GM23338 (cell line): ENCODE data around the gene CNTNAP2. TPM values are rescaled to one million over a fixed set of nuclear protein-coding genes. Genes with fewer than 3 reads are reported as not detected.

Experiments used
- ATAC-seq: fragments of 200-7000 bp; cut with Tn5 transposase; 3 replicates; pipeline ENCODE4 v1.9.1; 2020
- DNase-seq: peaks from one replicate; pipeline ENCODE4 v3.0.0-alpha.2; 2015; ENCODE audit warnings: low spot score
- H2AFZ ChIP-seq: fragments of 200-600 bp; sonication (generic); 2 replicates; pipeline ENCODE4 v1.8.0; 2016; ENCODE audit warnings: antibody characterized with exemption, mild to moderate bottlenecking, moderate library complexity
- H3F3A ChIP-seq: fragments of 200-600 bp; sonication (generic); replicated peaks from 2 replicates; pipeline ENCODE4 v1.8.0; 2017; ENCODE audit warnings: antibody characterized with exemption, mixed run types, low read depth
- H3K27ac ChIP-seq: fragments of 200-600 bp; sonication (generic); 2 replicates; pipeline ENCODE4 v1.6.1; 2016; ENCODE audit warnings: low read depth
- H3K27me3 ChIP-seq: fragments of 200-600 bp; sonication (generic); 2 replicates; pipeline ENCODE4 v1.8.0; 2016; ENCODE audit warnings: mild to moderate bottlenecking, mixed run types, moderate library complexity; ENCODE audit not compliant: insufficient read depth
- H3K36me3 ChIP-seq: fragments of 200-600 bp; sonication (generic); 2 replicates; pipeline ENCODE4 v1.8.0; 2016; ENCODE audit warnings: mild to moderate bottlenecking; ENCODE audit not compliant: insufficient read depth
- H3K4me1 ChIP-seq: fragments of 200-600 bp; sonication (generic); 2 replicates; pipeline ENCODE4 v1.8.0; 2016; ENCODE audit warnings: mild to moderate bottlenecking, moderate library complexity; ENCODE audit not compliant: insufficient read depth
- H3K4me2 ChIP-seq: fragments of 200-600 bp; sonication (generic); 2 replicates; pipeline ENCODE4 v1.7.1; 2017; ENCODE audit warnings: mixed run types
- H3K4me3 ChIP-seq: fragments of 200-600 bp; sonication (generic); 2 replicates; pipeline ENCODE4 v1.6.1; 2016; ENCODE audit warnings: mixed run types
- H3K79me2 ChIP-seq: fragments of 200-600 bp; sonication (generic); replicated peaks from 2 replicates; pipeline ENCODE4 v1.8.0; 2017; ENCODE audit warnings: mild to moderate bottlenecking; ENCODE audit not compliant: insufficient read depth
- H3K9me2 ChIP-seq: fragments of 200-600 bp; sonication (generic); 2 replicates; pipeline ENCODE4 v1.8.0; 2017; ENCODE audit not compliant: insufficient read depth
- H4K20me1 ChIP-seq: fragments of 200-600 bp; sonication (generic); replicated peaks from 2 replicates; pipeline ENCODE4 v1.8.0; 2017; ENCODE audit warnings: mild to moderate bottlenecking; ENCODE audit not compliant: insufficient read depth
- H3K27ac Mint-ChIP-seq: 2 replicates; pipeline ENCODE4 v1.8.0; 2020; ENCODE audit warnings: inconsistent platforms, mild to moderate bottlenecking, moderate library complexity, mixed read lengths
- H3K27me3 Mint-ChIP-seq: 3 replicates; pipeline ENCODE4 v1.8.0; 2022; ENCODE audit warnings: low read depth, mild to moderate bottlenecking, moderate library complexity, mixed read lengths, inconsistent platforms; ENCODE audit not compliant: insufficient read depth, poor library complexity
- H3K36me3 Mint-ChIP-seq: 3 replicates; pipeline ENCODE4 v1.8.0; 2021; ENCODE audit warnings: low read depth, mild to moderate bottlenecking, inconsistent platforms, moderate library complexity, mixed read lengths
- H3K4me1 Mint-ChIP-seq: 3 replicates; pipeline ENCODE4 v1.8.0; 2020; ENCODE audit warnings: mild to moderate bottlenecking, inconsistent platforms, mixed read lengths
- H3K4me3 Mint-ChIP-seq: 3 replicates; pipeline ENCODE4 v1.8.0; 2021; ENCODE audit warnings: moderate library complexity, mild to moderate bottlenecking, inconsistent platforms, mixed read lengths
- H3K9me3 Mint-ChIP-seq: 3 replicates; pipeline ENCODE4 v1.8.0; 2020; ENCODE audit warnings: moderate library complexity, mild to moderate bottlenecking, inconsistent platforms, mixed read lengths
- CREB1 ChIP-seq: fragments of 250-450 bp; sonication (Bioruptor Pico); IDR thresholded peaks from 2 replicates; pipeline ENCODE4 v1.5.0; 2020; ENCODE audit warnings: low read depth, mild to moderate bottlenecking, moderate library complexity
- EZH2 ChIP-seq: fragments of 200-600 bp; sonication (generic); IDR thresholded peaks from one replicate; pipeline ENCODE4 v1.8.0; 2017; ENCODE audit warnings: antibody characterized with exemption, mild to moderate bottlenecking, low read depth; ENCODE audit not compliant: unreplicated experiment
- EZH2phosphoT487 ChIP-seq: fragments of 200-600 bp; sonication (generic); IDR thresholded peaks from one replicate; pipeline ENCODE4 v1.8.1; 2018; ENCODE audit warnings: antibody characterized with exemption; ENCODE audit not compliant: unreplicated experiment
- JUNB ChIP-seq: IDR thresholded peaks from one replicate; pipeline ENCODE4 v1.6.1; 2016; ENCODE audit warnings: antibody characterized with exemption; ENCODE audit not compliant: unreplicated experiment
- NANOG ChIP-seq: IDR thresholded peaks from 2 replicates; pipeline ENCODE4 v1.6.1; 2016; ENCODE audit warnings: antibody characterized with exemption, borderline replicate concordance
- POLR2AphosphoS5 ChIP-seq: IDR thresholded peaks from 2 replicates; pipeline ENCODE4 v1.6.1; 2016; ENCODE audit warnings: antibody characterized with exemption, low read depth
- REST ChIP-seq: IDR thresholded peaks from one replicate; pipeline ENCODE4 v1.6.1; 2018; ENCODE audit warnings: antibody characterized with exemption; ENCODE audit not compliant: unreplicated experiment
- STAT1 ChIP-seq: IDR thresholded peaks from one replicate; pipeline ENCODE4 v1.6.1; 2016; ENCODE audit warnings: antibody characterized with exemption; ENCODE audit not compliant: unreplicated experiment
- ZNF114 ChIP-seq: fragments of 250-450 bp; sonication (Bioruptor Pico); IDR thresholded peaks from 2 replicates; pipeline ENCODE4 v1.5.0; 2020; ENCODE audit warnings: mild to moderate bottlenecking, moderate library complexity
- ZNF331 ChIP-seq: fragments of 250-450 bp; sonication (Bioruptor Pico); IDR thresholded peaks from 2 replicates; pipeline ENCODE4 v1.5.0; 2020; ENCODE audit warnings: low read depth, mild to moderate bottlenecking, moderate library complexity
- ZNF462 ChIP-seq: fragments of 250-450 bp; sonication (Bioruptor Pico); IDR thresholded peaks from 2 replicates; pipeline ENCODE4 v1.5.0; 2020; ENCODE audit warnings: mild to moderate bottlenecking, moderate library complexity
- polyA plus RNA-seq: library from polyadenylated mRNA; unstranded; fragments of >200 nt; fragmentation: Nextera tagmentation; extraction: Ambion mirVana; gene quantifications from 2 replicates; pipeline ENCODE4 v1.2.1, GENCODE V29; 2016
- total RNA-seq: library from RNA; depleted of rRNA; stranded (reverse); fragments of >200 nt; shearing (Covaris generic); gene quantifications from 2 replicates; pipeline ENCODE4 v1.2.3, GENCODE V29; 2014
- TF ChIP-seq, protein P1 (sequence below), 2 experiments: fragments of 200-600 bp in 1 of 2; sonication (generic) in 1 of 2; conservative IDR thresholded peaks; 2 replicates each; pipeline versions ENCODE4 v1.5.1 to v1.6.1; 2016 to 2017; ENCODE audit warnings: antibody characterized with exemption in 2 of 2, low read depth in 2 of 2, mild to moderate bottlenecking in 2 of 2, moderate library complexity in 1 of 2
- TF ChIP-seq, protein P2 (sequence below): IDR thresholded peaks from 2 replicates; pipeline ENCODE4 v1.6.1; 2016; ENCODE audit warnings: antibody characterized with exemption

The CNTNAP2 gene
- total and polyA plus RNA-seq, 2 experiments from 2014 or later, result 38.2 to 61.3 TPM

DNA sequence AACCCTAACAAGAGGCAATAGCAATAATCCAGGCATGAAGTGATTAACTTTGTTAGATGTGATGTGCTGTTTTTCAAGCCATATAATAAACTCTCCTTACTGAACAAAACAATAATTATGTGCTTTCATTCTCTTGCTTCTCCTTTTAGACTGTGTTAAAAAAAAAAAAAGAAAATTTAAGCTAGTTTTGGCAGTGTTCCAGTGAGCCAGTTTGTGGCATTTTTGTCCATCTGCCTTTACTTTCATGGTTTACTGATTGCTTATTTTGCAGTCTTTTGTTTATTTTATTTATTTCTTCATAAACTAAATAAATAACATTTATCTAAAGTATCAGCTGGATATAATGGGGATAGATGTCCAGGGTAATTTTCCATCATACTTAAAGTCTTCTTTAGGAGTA lies 625.3 kb downstream of the CNTNAP2 start:
- Histone ChIP-seq H3K79me2 (no peaks in the 10 kb centered on the region), H3K27me3 (no peaks in the 10 kb centered on the region), H3K9me2 (no peaks in the 10 kb centered on the region), H3K4me1 (no peaks in the 10 kb centered on the region), H3K4me2 (no peak overlapping the region), H3K4me3 (no peak overlapping the region), H3F3A (no peaks in the 10 kb centered on the region), H2AFZ (no peak overlapping the region), H4K20me1 (no peaks in the 10 kb centered on the region), H3K36me3 (no peaks in the 10 kb centered on the region), H3K27ac (no peak overlapping the region)
- TF ChIP-seq ZNF114 (CRISPR knock-in tag), result no peak
- TF ChIP-seq, protein P1, sequence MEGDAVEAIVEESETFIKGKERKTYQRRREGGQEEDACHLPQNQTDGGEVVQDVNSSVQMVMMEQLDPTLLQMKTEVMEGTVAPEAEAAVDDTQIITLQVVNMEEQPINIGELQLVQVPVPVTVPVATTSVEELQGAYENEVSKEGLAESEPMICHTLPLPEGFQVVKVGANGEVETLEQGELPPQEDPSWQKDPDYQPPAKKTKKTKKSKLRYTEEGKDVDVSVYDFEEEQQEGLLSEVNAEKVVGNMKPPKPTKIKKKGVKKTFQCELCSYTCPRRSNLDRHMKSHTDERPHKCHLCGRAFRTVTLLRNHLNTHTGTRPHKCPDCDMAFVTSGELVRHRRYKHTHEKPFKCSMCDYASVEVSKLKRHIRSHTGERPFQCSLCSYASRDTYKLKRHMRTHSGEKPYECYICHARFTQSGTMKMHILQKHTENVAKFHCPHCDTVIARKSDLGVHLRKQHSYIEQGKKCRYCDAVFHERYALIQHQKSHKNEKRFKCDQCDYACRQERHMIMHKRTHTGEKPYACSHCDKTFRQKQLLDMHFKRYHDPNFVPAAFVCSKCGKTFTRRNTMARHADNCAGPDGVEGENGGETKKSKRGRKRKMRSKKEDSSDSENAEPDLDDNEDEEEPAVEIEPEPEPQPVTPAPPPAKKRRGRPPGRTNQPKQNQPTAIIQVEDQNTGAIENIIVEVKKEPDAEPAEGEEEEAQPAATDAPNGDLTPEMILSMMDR (conservative IDR thresholded peaks at IDR 0.05; ENCODE audit: low read depth in 2 of 2), result no peak
- TF ChIP-seq POLR2AphosphoS5, result no peak
- no peak for TF ChIP-seq NANOG
- TF ChIP-seq STAT1, result no peak
- TF ChIP-seq, protein P2, sequence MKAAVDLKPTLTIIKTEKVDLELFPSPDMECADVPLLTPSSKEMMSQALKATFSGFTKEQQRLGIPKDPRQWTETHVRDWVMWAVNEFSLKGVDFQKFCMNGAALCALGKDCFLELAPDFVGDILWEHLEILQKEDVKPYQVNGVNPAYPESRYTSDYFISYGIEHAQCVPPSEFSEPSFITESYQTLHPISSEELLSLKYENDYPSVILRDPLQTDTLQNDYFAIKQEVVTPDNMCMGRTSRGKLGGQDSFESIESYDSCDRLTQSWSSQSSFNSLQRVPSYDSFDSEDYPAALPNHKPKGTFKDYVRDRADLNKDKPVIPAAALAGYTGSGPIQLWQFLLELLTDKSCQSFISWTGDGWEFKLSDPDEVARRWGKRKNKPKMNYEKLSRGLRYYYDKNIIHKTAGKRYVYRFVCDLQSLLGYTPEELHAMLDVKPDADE, result no peak
- no peak for TF ChIP-seq CREB1 (CRISPR knock-in tag)
- no peak for TF ChIP-seq REST
- no peak for TF ChIP-seq EZH2phosphoT487
- TF ChIP-seq EZH2, result no peak
- no peak for TF ChIP-seq ZNF331 (CRISPR knock-in tag)
- TF ChIP-seq JUNB, result no peak
- no peak for TF ChIP-seq ZNF462 (CRISPR knock-in tag)
- ATAC-seq, result no peak
- Mint-ChIP-seq H3K27me3 (no peaks in the 10 kb centered on the region), H3K27ac (no peak overlapping the region), H3K9me3 (peaks cover 25% of the 10 kb centered on the region; the same call in 2 of the 3 replicates), H3K4me1 (no peaks in the 10 kb centered on the region), H3K4me3 (no peak overlapping the region), H3K36me3 (no peaks in the 10 kb centered on the region; the same call in 2 of the 3 replicates)
- DNase-seq, result no peak
